Loucy (cell line): ENCODE measurements around the gene ARHGAP4.

Experiments used
- EZH2phosphoT487 ChIP-seq: fragments of 200-600 bp; IDR thresholded peaks from 2 replicates; pipeline ENCODE4 v1.6.1; 2018; ENCODE audit warnings: antibody characterized with exemption, mild to moderate bottlenecking, moderate library complexity, borderline replicate concordance
- TF ChIP-seq, protein P1 (sequence below): fragments of 200-600 bp; sonication (generic); conservative IDR thresholded peaks from 2 replicates; pipeline ENCODE4 v1.5.1; 2014; ENCODE audit warnings: mild to moderate bottlenecking, antibody characterized with exemption, low read length

DNA sequence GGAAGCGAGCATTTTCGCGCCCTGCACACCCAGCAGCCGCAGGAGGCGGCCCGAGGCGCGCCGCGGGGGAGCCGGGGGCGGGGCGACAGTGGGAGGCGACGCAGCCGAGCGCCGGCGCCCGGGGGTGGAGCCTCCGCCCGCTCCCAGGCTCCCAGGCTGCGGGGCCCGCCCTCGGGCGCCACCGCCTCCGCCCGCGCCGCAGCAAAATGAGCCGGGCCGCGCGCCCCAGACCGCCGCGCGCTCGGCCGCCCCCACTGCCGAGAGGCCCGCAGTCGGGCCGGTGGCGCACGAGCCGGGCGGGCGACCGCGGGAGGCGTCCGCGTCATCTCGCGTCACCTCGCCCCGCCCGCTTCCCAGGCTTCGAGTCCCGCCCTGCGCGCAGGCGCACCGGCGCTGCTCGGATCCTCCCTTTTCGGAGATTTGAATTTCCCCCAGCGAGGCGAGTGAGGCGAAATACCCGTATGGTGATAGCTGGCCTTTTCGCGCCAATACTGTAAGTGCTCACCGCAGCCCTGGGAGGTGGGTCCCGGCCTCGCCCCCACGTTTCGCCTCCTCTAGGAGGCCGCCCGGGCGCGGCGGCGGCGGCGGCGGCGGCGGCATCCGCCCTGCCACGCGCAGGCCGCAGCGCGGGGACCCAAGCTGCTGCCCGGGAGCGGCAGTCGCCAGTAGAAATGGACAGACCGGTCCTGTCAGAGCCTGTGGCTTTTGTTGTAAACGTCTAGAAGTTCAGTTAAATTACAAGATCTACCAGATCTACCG, 46.5 kb upstream of the ARHGAP4 start, which contains the start of gene TMEM187:
- TF ChIP-seq, protein P1, sequence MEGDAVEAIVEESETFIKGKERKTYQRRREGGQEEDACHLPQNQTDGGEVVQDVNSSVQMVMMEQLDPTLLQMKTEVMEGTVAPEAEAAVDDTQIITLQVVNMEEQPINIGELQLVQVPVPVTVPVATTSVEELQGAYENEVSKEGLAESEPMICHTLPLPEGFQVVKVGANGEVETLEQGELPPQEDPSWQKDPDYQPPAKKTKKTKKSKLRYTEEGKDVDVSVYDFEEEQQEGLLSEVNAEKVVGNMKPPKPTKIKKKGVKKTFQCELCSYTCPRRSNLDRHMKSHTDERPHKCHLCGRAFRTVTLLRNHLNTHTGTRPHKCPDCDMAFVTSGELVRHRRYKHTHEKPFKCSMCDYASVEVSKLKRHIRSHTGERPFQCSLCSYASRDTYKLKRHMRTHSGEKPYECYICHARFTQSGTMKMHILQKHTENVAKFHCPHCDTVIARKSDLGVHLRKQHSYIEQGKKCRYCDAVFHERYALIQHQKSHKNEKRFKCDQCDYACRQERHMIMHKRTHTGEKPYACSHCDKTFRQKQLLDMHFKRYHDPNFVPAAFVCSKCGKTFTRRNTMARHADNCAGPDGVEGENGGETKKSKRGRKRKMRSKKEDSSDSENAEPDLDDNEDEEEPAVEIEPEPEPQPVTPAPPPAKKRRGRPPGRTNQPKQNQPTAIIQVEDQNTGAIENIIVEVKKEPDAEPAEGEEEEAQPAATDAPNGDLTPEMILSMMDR: no peak
- TF ChIP-seq EZH2phosphoT487: no peak
